GM23338 (cell line): ENCODE measurements around the gene MOSMO. TPM values are rescaled to one million over a fixed set of nuclear protein-coding genes. Genes with fewer than 3 reads are reported as not detected.

ENCODE experiments used
- ATAC-seq: fragments of 200-7000 bp; cut with Tn5 transposase; 3 replicates; pipeline ENCODE4 v1.9.1; 2020
- DNase-seq: peaks from one replicate; pipeline ENCODE4 v3.0.0-alpha.2; 2015; ENCODE audit warnings: low spot score
- H2AFZ ChIP-seq: fragments of 200-600 bp; sonication (generic); 2 replicates; pipeline ENCODE4 v1.8.0; 2016; ENCODE audit warnings: antibody characterized with exemption, mild to moderate bottlenecking, moderate library complexity
- H3F3A ChIP-seq: fragments of 200-600 bp; sonication (generic); replicated peaks from 2 replicates; pipeline ENCODE4 v1.8.0; 2017; ENCODE audit warnings: antibody characterized with exemption, mixed run types, low read depth
- H3K27ac ChIP-seq: fragments of 200-600 bp; sonication (generic); 2 replicates; pipeline ENCODE4 v1.6.1; 2016; ENCODE audit warnings: low read depth
- H3K27me3 ChIP-seq: fragments of 200-600 bp; sonication (generic); 2 replicates; pipeline ENCODE4 v1.8.0; 2016; ENCODE audit warnings: mild to moderate bottlenecking, mixed run types, moderate library complexity; ENCODE audit not compliant: insufficient read depth
- H3K36me3 ChIP-seq: fragments of 200-600 bp; sonication (generic); 2 replicates; pipeline ENCODE4 v1.8.0; 2016; ENCODE audit warnings: mild to moderate bottlenecking; ENCODE audit not compliant: insufficient read depth
- H3K4me1 ChIP-seq: fragments of 200-600 bp; sonication (generic); 2 replicates; pipeline ENCODE4 v1.8.0; 2016; ENCODE audit warnings: mild to moderate bottlenecking, moderate library complexity; ENCODE audit not compliant: insufficient read depth
- H3K4me2 ChIP-seq: fragments of 200-600 bp; sonication (generic); 2 replicates; pipeline ENCODE4 v1.7.1; 2017; ENCODE audit warnings: mixed run types
- H3K4me3 ChIP-seq: fragments of 200-600 bp; sonication (generic); 2 replicates; pipeline ENCODE4 v1.6.1; 2016; ENCODE audit warnings: mixed run types
- H3K79me2 ChIP-seq: fragments of 200-600 bp; sonication (generic); replicated peaks from 2 replicates; pipeline ENCODE4 v1.8.0; 2017; ENCODE audit warnings: mild to moderate bottlenecking; ENCODE audit not compliant: insufficient read depth
- H3K9me2 ChIP-seq: fragments of 200-600 bp; sonication (generic); 2 replicates; pipeline ENCODE4 v1.8.0; 2017; ENCODE audit not compliant: insufficient read depth
- H4K20me1 ChIP-seq: fragments of 200-600 bp; sonication (generic); replicated peaks from 2 replicates; pipeline ENCODE4 v1.8.0; 2017; ENCODE audit warnings: mild to moderate bottlenecking; ENCODE audit not compliant: insufficient read depth
- H3K27ac Mint-ChIP-seq: 2 replicates; pipeline ENCODE4 v1.8.0; 2020; ENCODE audit warnings: inconsistent platforms, mild to moderate bottlenecking, moderate library complexity, mixed read lengths
- H3K27me3 Mint-ChIP-seq: 3 replicates; pipeline ENCODE4 v1.8.0; 2022; ENCODE audit warnings: low read depth, mild to moderate bottlenecking, moderate library complexity, mixed read lengths, inconsistent platforms; ENCODE audit not compliant: insufficient read depth, poor library complexity
- H3K36me3 Mint-ChIP-seq: 3 replicates; pipeline ENCODE4 v1.8.0; 2021; ENCODE audit warnings: low read depth, mild to moderate bottlenecking, inconsistent platforms, moderate library complexity, mixed read lengths
- H3K4me1 Mint-ChIP-seq: 3 replicates; pipeline ENCODE4 v1.8.0; 2020; ENCODE audit warnings: mild to moderate bottlenecking, inconsistent platforms, mixed read lengths
- H3K4me3 Mint-ChIP-seq: 3 replicates; pipeline ENCODE4 v1.8.0; 2021; ENCODE audit warnings: moderate library complexity, mild to moderate bottlenecking, inconsistent platforms, mixed read lengths
- H3K9me3 Mint-ChIP-seq: 3 replicates; pipeline ENCODE4 v1.8.0; 2020; ENCODE audit warnings: moderate library complexity, mild to moderate bottlenecking, inconsistent platforms, mixed read lengths
- CREB1 ChIP-seq: fragments of 250-450 bp; sonication (Bioruptor Pico); IDR thresholded peaks from 2 replicates; pipeline ENCODE4 v1.5.0; 2020; ENCODE audit warnings: low read depth, mild to moderate bottlenecking, moderate library complexity
- ETS1 ChIP-seq: IDR thresholded peaks from 2 replicates; pipeline ENCODE4 v1.6.1; 2016; ENCODE audit warnings: antibody characterized with exemption
- EZH2 ChIP-seq: fragments of 200-600 bp; sonication (generic); IDR thresholded peaks from one replicate; pipeline ENCODE4 v1.8.0; 2017; ENCODE audit warnings: antibody characterized with exemption, mild to moderate bottlenecking, low read depth; ENCODE audit not compliant: unreplicated experiment
- EZH2phosphoT487 ChIP-seq: fragments of 200-600 bp; sonication (generic); IDR thresholded peaks from one replicate; pipeline ENCODE4 v1.8.1; 2018; ENCODE audit warnings: antibody characterized with exemption; ENCODE audit not compliant: unreplicated experiment
- JUNB ChIP-seq: IDR thresholded peaks from one replicate; pipeline ENCODE4 v1.6.1; 2016; ENCODE audit warnings: antibody characterized with exemption; ENCODE audit not compliant: unreplicated experiment
- NANOG ChIP-seq: IDR thresholded peaks from 2 replicates; pipeline ENCODE4 v1.6.1; 2016; ENCODE audit warnings: antibody characterized with exemption, borderline replicate concordance
- POLR2AphosphoS5 ChIP-seq: IDR thresholded peaks from 2 replicates; pipeline ENCODE4 v1.6.1; 2016; ENCODE audit warnings: antibody characterized with exemption, low read depth
- REST ChIP-seq: IDR thresholded peaks from one replicate; pipeline ENCODE4 v1.6.1; 2018; ENCODE audit warnings: antibody characterized with exemption; ENCODE audit not compliant: unreplicated experiment
- STAT1 ChIP-seq: IDR thresholded peaks from one replicate; pipeline ENCODE4 v1.6.1; 2016; ENCODE audit warnings: antibody characterized with exemption; ENCODE audit not compliant: unreplicated experiment
- ZNF114 ChIP-seq: fragments of 250-450 bp; sonication (Bioruptor Pico); IDR thresholded peaks from 2 replicates; pipeline ENCODE4 v1.5.0; 2020; ENCODE audit warnings: mild to moderate bottlenecking, moderate library complexity
- ZNF331 ChIP-seq: fragments of 250-450 bp; sonication (Bioruptor Pico); IDR thresholded peaks from 2 replicates; pipeline ENCODE4 v1.5.0; 2020; ENCODE audit warnings: low read depth, mild to moderate bottlenecking, moderate library complexity
- polyA plus RNA-seq: library from polyadenylated mRNA; unstranded; fragments of >200 nt; fragmentation: Nextera tagmentation; extraction: Ambion mirVana; gene quantifications from 2 replicates; pipeline ENCODE4 v1.2.1, GENCODE V29; 2016
- total RNA-seq: library from RNA; depleted of rRNA; stranded (reverse); fragments of >200 nt; shearing (Covaris generic); gene quantifications from 2 replicates; pipeline ENCODE4 v1.2.3, GENCODE V29; 2014
- TF ChIP-seq, protein P1 (sequence below), 2 experiments: fragments of 200-600 bp in 1 of 2; sonication (generic) in 1 of 2; conservative IDR thresholded peaks; 2 replicates each; pipeline versions ENCODE4 v1.5.1 to v1.6.1; 2016 to 2017; ENCODE audit warnings: antibody characterized with exemption in 2 of 2, low read depth in 2 of 2, mild to moderate bottlenecking in 2 of 2, moderate library complexity in 1 of 2
- TF ChIP-seq, protein P2 (sequence below): fragments of 250-450 bp; sonication (Bioruptor Pico); IDR thresholded peaks from 2 replicates; pipeline ENCODE4 v1.5.0; 2020; ENCODE audit warnings: mild to moderate bottlenecking, moderate library complexity

The MOSMO gene
- total and polyA plus RNA-seq, 2 experiments from 2014 or later = 8.7 to 19.2 TPM

DNA sequence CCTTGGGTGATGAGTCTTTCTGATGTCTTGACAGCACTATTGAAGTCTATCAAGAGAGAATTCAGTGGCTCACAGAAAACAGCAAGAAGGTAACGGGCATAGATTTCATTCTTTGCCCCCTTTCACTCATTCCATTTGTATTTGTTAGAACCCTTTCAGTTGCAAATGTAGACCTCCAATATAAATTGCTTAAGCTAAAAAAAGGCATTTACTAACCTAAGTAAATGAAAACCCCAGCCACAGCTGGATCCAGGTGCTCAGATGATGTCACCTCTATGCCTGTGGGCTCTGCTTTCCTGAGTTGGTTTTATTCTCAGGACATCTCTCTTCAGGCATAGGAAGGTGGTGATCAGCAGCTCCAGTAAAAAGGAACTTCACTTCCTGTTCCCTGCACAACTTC, 95.5 kb downstream of the MOSMO start:
- 0 out of 2 replicates have a peak, but pooled peaks cover 3% of the 10 kb centered on the region for H3F3A ChIP-seq
- no peaks in the 10 kb centered on the region for H3K27me3 ChIP-seq
- peaks cover 25% of the 10 kb centered on the region for H3K4me1 ChIP-seq
- 0 out of 2 replicates have a peak overlapping the region, but pooled peaks have one; percentile 18 for H3K4me3 ChIP-seq
- TF ChIP-seq EZH2 = no peak
- no peak for TF ChIP-seq REST
- no peak for TF ChIP-seq JUNB
- no peak for TF ChIP-seq NANOG
- TF ChIP-seq ETS1 = no peak
- TF ChIP-seq POLR2AphosphoS5 = no peak
- TF ChIP-seq STAT1 = no peak
- TF ChIP-seq, protein P1, sequence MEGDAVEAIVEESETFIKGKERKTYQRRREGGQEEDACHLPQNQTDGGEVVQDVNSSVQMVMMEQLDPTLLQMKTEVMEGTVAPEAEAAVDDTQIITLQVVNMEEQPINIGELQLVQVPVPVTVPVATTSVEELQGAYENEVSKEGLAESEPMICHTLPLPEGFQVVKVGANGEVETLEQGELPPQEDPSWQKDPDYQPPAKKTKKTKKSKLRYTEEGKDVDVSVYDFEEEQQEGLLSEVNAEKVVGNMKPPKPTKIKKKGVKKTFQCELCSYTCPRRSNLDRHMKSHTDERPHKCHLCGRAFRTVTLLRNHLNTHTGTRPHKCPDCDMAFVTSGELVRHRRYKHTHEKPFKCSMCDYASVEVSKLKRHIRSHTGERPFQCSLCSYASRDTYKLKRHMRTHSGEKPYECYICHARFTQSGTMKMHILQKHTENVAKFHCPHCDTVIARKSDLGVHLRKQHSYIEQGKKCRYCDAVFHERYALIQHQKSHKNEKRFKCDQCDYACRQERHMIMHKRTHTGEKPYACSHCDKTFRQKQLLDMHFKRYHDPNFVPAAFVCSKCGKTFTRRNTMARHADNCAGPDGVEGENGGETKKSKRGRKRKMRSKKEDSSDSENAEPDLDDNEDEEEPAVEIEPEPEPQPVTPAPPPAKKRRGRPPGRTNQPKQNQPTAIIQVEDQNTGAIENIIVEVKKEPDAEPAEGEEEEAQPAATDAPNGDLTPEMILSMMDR (conservative IDR thresholded peaks at IDR 0.05; ENCODE audit: low read depth in 2 of 2) = no peak
- TF ChIP-seq, protein P2, sequence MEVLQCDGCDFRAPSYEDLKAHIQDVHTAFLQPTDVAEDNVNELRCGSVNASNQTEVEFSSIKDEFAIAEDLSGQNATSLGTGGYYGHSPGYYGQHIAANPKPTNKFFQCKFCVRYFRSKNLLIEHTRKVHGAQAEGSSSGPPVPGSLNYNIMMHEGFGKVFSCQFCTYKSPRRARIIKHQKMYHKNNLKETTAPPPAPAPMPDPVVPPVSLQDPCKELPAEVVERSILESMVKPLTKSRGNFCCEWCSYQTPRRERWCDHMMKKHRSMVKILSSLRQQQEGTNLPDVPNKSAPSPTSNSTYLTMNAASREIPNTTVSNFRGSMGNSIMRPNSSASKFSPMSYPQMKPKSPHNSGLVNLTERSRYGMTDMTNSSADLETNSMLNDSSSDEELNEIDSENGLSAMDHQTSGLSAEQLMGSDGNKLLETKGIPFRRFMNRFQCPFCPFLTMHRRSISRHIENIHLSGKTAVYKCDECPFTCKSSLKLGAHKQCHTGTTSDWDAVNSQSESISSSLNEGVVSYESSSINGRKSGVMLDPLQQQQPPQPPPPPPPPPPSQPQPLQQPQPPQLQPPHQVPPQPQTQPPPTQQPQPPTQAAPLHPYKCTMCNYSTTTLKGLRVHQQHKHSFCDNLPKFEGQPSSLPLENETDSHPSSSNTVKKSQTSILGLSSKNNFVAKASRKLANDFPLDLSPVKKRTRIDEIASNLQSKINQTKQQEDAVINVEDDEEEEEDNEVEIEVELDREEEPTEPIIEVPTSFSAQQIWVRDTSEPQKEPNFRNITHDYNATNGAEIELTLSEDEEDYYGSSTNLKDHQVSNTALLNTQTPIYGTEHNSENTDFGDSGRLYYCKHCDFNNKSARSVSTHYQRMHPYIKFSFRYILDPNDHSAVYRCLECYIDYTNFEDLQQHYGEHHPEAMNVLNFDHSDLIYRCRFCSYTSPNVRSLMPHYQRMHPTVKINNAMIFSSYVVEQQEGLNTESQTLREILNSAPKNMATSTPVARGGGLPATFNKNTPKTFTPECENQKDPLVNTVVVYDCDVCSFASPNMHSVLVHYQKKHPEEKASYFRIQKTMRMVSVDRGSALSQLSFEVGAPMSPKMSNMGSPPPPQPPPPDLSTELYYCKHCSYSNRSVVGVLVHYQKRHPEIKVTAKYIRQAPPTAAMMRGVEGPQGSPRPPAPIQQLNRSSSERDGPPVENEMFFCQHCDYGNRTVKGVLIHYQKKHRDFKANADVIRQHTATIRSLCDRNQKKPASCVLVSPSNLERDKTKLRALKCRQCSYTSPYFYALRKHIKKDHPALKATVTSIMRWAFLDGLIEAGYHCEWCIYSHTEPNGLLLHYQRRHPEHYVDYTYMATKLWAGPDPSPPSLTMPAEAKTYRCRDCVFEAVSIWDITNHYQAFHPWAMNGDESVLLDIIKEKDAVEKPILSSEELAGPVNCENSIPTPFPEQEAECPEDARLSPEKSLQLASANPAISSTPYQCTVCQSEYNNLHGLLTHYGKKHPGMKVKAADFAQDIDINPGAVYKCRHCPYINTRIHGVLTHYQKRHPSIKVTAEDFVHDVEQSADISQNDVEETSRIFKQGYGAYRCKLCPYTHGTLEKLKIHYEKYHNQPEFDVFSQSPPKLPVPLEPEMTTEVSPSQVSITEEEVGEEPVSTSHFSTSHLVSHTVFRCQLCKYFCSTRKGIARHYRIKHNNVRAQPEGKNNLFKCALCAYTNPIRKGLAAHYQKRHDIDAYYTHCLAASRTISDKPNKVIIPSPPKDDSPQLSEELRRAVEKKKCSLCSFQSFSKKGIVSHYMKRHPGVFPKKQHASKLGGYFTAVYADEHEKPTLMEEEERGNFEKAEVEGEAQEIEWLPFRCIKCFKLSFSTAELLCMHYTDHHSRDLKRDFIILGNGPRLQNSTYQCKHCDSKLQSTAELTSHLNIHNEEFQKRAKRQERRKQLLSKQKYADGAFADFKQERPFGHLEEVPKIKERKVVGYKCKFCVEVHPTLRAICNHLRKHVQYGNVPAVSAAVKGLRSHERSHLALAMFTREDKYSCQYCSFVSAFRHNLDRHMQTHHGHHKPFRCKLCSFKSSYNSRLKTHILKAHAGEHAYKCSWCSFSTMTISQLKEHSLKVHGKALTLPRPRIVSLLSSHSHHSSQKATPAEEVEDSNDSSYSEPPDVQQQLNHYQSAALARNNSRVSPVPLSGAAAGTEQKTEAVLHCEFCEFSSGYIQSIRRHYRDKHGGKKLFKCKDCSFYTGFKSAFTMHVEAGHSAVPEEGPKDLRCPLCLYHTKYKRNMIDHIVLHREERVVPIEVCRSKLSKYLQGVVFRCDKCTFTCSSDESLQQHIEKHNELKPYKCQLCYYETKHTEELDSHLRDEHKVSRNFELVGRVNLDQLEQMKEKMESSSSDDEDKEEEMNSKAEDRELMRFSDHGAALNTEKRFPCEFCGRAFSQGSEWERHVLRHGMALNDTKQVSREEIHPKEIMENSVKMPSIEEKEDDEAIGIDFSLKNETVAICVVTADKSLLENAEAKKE (CRISPR knock-in tag) = no peak
- TF ChIP-seq EZH2phosphoT487 = no peak
- TF ChIP-seq CREB1 (CRISPR knock-in tag) = no peak
- no peak for TF ChIP-seq ZNF331
- TF ChIP-seq ZNF114 = no peak
- no peaks in the 10 kb centered on the region for H3K79me2 ChIP-seq
- H2AFZ ChIP-seq = no peak overlapping the region; the same call in 1 of the 2 replicates
- H4K20me1 ChIP-seq = no peaks in the 10 kb centered on the region
- H3K4me1 Mint-ChIP-seq = peaks cover 30% of the 10 kb centered on the region
- H3K9me3 Mint-ChIP-seq = peaks cover 3% of the 10 kb centered on the region
- H3K27me3 Mint-ChIP-seq = peaks cover 6% of the 10 kb centered on the region
- no peaks in the 10 kb centered on the region for H3K36me3 ChIP-seq
- H3K4me2 ChIP-seq = peak overlapping the region; percentile 66
- H3K27ac ChIP-seq = peak overlapping the region; percentile 13; the same call in 1 of the 2 replicates
- H3K36me3 Mint-ChIP-seq = peaks cover 3% of the 10 kb centered on the region; the same call in 1 of the 3 replicates
- DNase-seq (peak; percentile 57), ATAC-seq (peak; percentile 66)
- H3K9me2 ChIP-seq = no peaks in the 10 kb centered on the region
- H3K4me3 Mint-ChIP-seq = no peak overlapping the region
- peak overlapping the region; percentile 44 for H3K27ac Mint-ChIP-seq
